Smooth muscle cell (in vitro differentiated cells): Measurements from ENCODE around the gene TSKU. TPM values are rescaled to one million over a fixed set of nuclear protein-coding genes. Genes with fewer than 3 reads are reported as not detected.

Experiments
- DNase-seq: peaks from one replicate; lab custom pipeline; 2025; ENCODE audit not compliant: unreplicated experiment; lab: John Stamatoyannopoulos, UW
- H2AFZ ChIP-seq: fragments of 200-600 bp; sonication (generic); 2 replicates; pipeline ENCODE4 v1.6.0; 2016; ENCODE audit warnings: antibody characterized with exemption, low read depth, mild to moderate bottlenecking
- H3F3A ChIP-seq: fragments of 200-600 bp; sonication (generic); 2 replicates; pipeline ENCODE4 v1.6.0; 2017; ENCODE audit warnings: antibody characterized with exemption, low read depth
- H3K27ac ChIP-seq: fragments of 200-600 bp; sonication (generic); 2 replicates; pipeline ENCODE4 v1.5.1; 2016; ENCODE audit warnings: low read depth, mild to moderate bottlenecking
- H3K27me3 ChIP-seq: fragments of 200-600 bp; sonication (generic); 2 replicates; pipeline ENCODE4 v1.6.1; 2016; ENCODE audit warnings: low read depth, mild to moderate bottlenecking
- H3K36me3 ChIP-seq: fragments of 200-600 bp; sonication (generic); 2 replicates; pipeline ENCODE4 v1.5.1; 2016; ENCODE audit warnings: low read depth
- H3K4me1 ChIP-seq: fragments of 200-600 bp; sonication (generic); 2 replicates; pipeline ENCODE4 v1.5.1; 2016; ENCODE audit warnings: low read depth
- H3K4me2 ChIP-seq: fragments of 200-600 bp; sonication (generic); 2 replicates; pipeline ENCODE4 v1.6.0; 2016; ENCODE audit warnings: mild to moderate bottlenecking
- H3K4me3 ChIP-seq: fragments of 200-600 bp; sonication (generic); 2 replicates; pipeline ENCODE4 v1.5.1; 2016; ENCODE audit warnings: mild to moderate bottlenecking
- H3K79me2 ChIP-seq: fragments of 200-600 bp; sonication (generic); 2 replicates; pipeline ENCODE4 v1.6.0; 2016; ENCODE audit warnings: low read depth, mild to moderate bottlenecking
- H3K9ac ChIP-seq: fragments of 200-600 bp; sonication (generic); 2 replicates; pipeline ENCODE4 v1.6.0; 2016; ENCODE audit warnings: low read depth
- H3K9me3 ChIP-seq: fragments of 200-600 bp; sonication (generic); replicated peaks from 2 replicates; pipeline ENCODE4 v1.5.1; 2016; ENCODE audit warnings: low read depth
- H4K20me1 ChIP-seq: fragments of 200-600 bp; sonication (generic); 2 replicates; pipeline ENCODE4 v1.6.0; 2016; ENCODE audit warnings: low read depth
- CTCF ChIP-seq: fragments of 200-600 bp; sonication (generic); IDR thresholded peaks from 2 replicates; pipeline ENCODE4 v1.5.1; 2017; ENCODE audit warnings: borderline replicate concordance, mild to moderate bottlenecking, antibody characterized with exemption; ENCODE audit not compliant: insufficient read depth, poor library complexity, severe bottlenecking
- WGBS: methylation state at CpG from one replicate; pipeline ENCODE4 v1.1.7; 2016; ENCODE audit warnings: low lambda C conversion rate; 5-methylcytosine and 5-hydroxymethylcytosine counted together
- polyA plus RNA-seq: library from polyadenylated mRNA; unstranded; fragments of >200 nt; fragmentation: Nextera tagmentation; extraction: Ambion mirVana; gene quantifications from 2 replicates; pipeline ENCODE4 v1.2.1, GENCODE V29; 2016
- total RNA-seq: library from RNA; depleted of rRNA; stranded (reverse); fragments of >200 nt; gene quantifications from 2 replicates; pipeline ENCODE4 v1.2.3, GENCODE V29; 2014

The TSKU gene
- total and polyA plus RNA-seq, 2 experiments from 2014 or later: 75.2 to 144 TPM

GRCh38 chr11:76794371-76795289 is 11.5 kb downstream of the TSKU start:
- no peaks in the 10 kb centered on the region for H3K36me3 ChIP-seq
- H3K4me1 ChIP-seq: peaks cover 35% of the 10 kb centered on the region
- no peak for DNase-seq
- H3K4me3 ChIP-seq: no peak overlapping the region
- no peak for TF ChIP-seq CTCF
- peaks cover 8% of the 10 kb centered on the region for H3F3A ChIP-seq
- WGBS: 95% methylated on average over 12 of the region's 12 CpGs
- no peaks in the 10 kb centered on the region for H3K9me3 ChIP-seq
- no peak overlapping the region for H2AFZ ChIP-seq
- peak overlapping the region; percentile 74 for H3K27ac ChIP-seq
- no peaks in the 10 kb centered on the region for H3K27me3 ChIP-seq
- H4K20me1 ChIP-seq: peaks cover 93% of the 10 kb centered on the region
- H3K79me2 ChIP-seq: peaks cover 74% of the 10 kb centered on the region
- no peak overlapping the region for H3K4me2 ChIP-seq
- no peak overlapping the region for H3K9ac ChIP-seq

- no peak overlapping the region for H3K9ac ChIP-seq
- peaks cover 68% of the 10 kb centered on the region for H3K79me2 ChIP-seq
- no peak overlapping the region for H2AFZ ChIP-seq
- no peak overlapping the region for H3K4me3 ChIP-seq
- DNase-seq: no peak
- TF ChIP-seq CTCF: no peak
- H3K9me3 ChIP-seq: no peaks in the 10 kb centered on the region
- H3K4me1 ChIP-seq: peaks cover 36% of the 10 kb centered on the region
- H3K36me3 ChIP-seq: no peaks in the 10 kb centered on the region
- H3K27me3 ChIP-seq: no peaks in the 10 kb centered on the region
- peak overlapping the region; percentile 15 for H3K27ac ChIP-seq
- peaks cover 85% of the 10 kb centered on the region for H4K20me1 ChIP-seq
- H3K4me2 ChIP-seq: no peak overlapping the region
- 93% methylated on average over 21 of the region's 21 CpGs for WGBS
- H3F3A ChIP-seq: peaks cover 7% of the 10 kb centered on the region
Measured at GRCh38 chr11:76795290-76795935, 12.3 kb downstream of the TSKU start.

- H3K4me2 ChIP-seq: no peak overlapping the region
- H3F3A ChIP-seq: peaks cover 3% of the 10 kb centered on the region
- no peaks in the 10 kb centered on the region for H3K27me3 ChIP-seq
- H2AFZ ChIP-seq: no peak overlapping the region
- 97% methylated on average over 26 of the region's 26 CpGs for WGBS
- H3K36me3 ChIP-seq: no peaks in the 10 kb centered on the region
- H3K4me1 ChIP-seq: peaks cover 40% of the 10 kb centered on the region
- DNase-seq: no peak
- H4K20me1 ChIP-seq: peaks cover 80% of the 10 kb centered on the region
- H3K4me3 ChIP-seq: no peak overlapping the region
- H3K9me3 ChIP-seq: no peaks in the 10 kb centered on the region
- TF ChIP-seq CTCF: no peak
- H3K79me2 ChIP-seq: peaks cover 62% of the 10 kb centered on the region
- H3K27ac ChIP-seq: no peak overlapping the region
- H3K9ac ChIP-seq: no peak overlapping the region
Measured at GRCh38 chr11:76795936-76796441, 12.8 kb downstream of the TSKU start.
